Dendritic cell treated with granulocyte-macrophage colony-stimulating factor and Interleukin-4, amounts not matched to agents 40 ng/mL and 50 ng/mL, for 4 days (primary cell): ENCODE results near the gene RASGRP4.
"Not testable (repeated sequence)": the region's sequence is repeated elsewhere in the genome, so short reads cannot be mapped to it uniquely, and the experiment has no call there.

ENCODE experiments used
- H3K27ac Mint-ChIP-seq: one replicate; pipeline ENCODE4 v1.8.0; 2022; ENCODE audit warnings: mild to moderate bottlenecking, mixed read lengths
- H3K27me3 Mint-ChIP-seq: one replicate; pipeline ENCODE4 v1.8.0; 2022; ENCODE audit warnings: mild to moderate bottlenecking, mixed read lengths
- H3K36me3 Mint-ChIP-seq: one replicate; pipeline ENCODE4 v1.8.0; 2022; ENCODE audit warnings: low read depth, mixed read lengths
- H3K4me1 Mint-ChIP-seq: one replicate; pipeline ENCODE4 v1.8.0; 2022; ENCODE audit warnings: low read depth, mixed read lengths
- H3K4me3 Mint-ChIP-seq: one replicate; pipeline ENCODE4 v1.8.0; 2022; ENCODE audit warnings: mild to moderate bottlenecking, moderate library complexity, mixed read lengths
- H3K9me3 Mint-ChIP-seq: one replicate; pipeline ENCODE4 v1.8.0; 2022; ENCODE audit warnings: mixed read lengths
- intact Hi-C: fragments of 100-400 bp; cut with micrococcal nuclease; formaldehyde crosslinking; loops from one replicate; pipeline ENCODE4 v1.15.0; 2022

RASGRP4 gene

GRCh38 chr19:38437295-38437694, 11.3 kb upstream of the RASGRP4 start:
- no peak overlapping the region for H3K27ac Mint-ChIP-seq
- intact Hi-C loops: no loop called here
- no peaks in the 10 kb centered on the region for H3K9me3 Mint-ChIP-seq
- H3K27me3 Mint-ChIP-seq: peaks cover 27% of the 10 kb centered on the region
- peaks cover 6% of the 10 kb centered on the region for H3K36me3 Mint-ChIP-seq
- H3K4me3 Mint-ChIP-seq: no peak overlapping the region
- peaks cover 34% of the 10 kb centered on the region for H3K4me1 Mint-ChIP-seq

GRCh38 chr19:38434549-38435051, 8.6 kb upstream of the RASGRP4 start:
- Mint-ChIP-seq H3K27ac (no peak overlapping the region), H3K36me3 (peaks cover 6% of the 10 kb centered on the region), H3K27me3 (peaks cover 25% of the 10 kb centered on the region), H3K9me3 (no peaks in the 10 kb centered on the region), H3K4me1 (peaks cover 27% of the 10 kb centered on the region), H3K4me3 (peak overlapping the region; percentile 68)
- intact Hi-C loops: no loop called here

- intact Hi-C loops: no loop called here
- Mint-ChIP-seq H3K27me3 (peaks cover 25% of the 10 kb centered on the region), H3K27ac (peak within 1 kb of the TSS; percentile 22)
Measured at GRCh38 chr19:38433268-38433733, 7.3 kb upstream of the RASGRP4 start, which contains the start of gene RYR1. Gene RYR1, plus strand, starts transcription at chr19:38433691. Its CDS starts 139 bp downstream, at chr19:38433830.

GRCh38 chr19:38430931-38431330, 4.9 kb upstream of the RASGRP4 start:
- H3K36me3 Mint-ChIP-seq: peaks cover 9% of the 10 kb centered on the region
- H3K9me3 Mint-ChIP-seq: no peaks in the 10 kb centered on the region
- peaks cover 22% of the 10 kb centered on the region for H3K27me3 Mint-ChIP-seq
- peaks cover 43% of the 10 kb centered on the region for H3K4me1 Mint-ChIP-seq
- intact Hi-C loops: no loop called here
- no peak overlapping the region for H3K27ac Mint-ChIP-seq
- H3K4me3 Mint-ChIP-seq: no peak overlapping the region

More at GRCh38 chr19:38433268-38433733, 7.3 kb upstream of the RASGRP4 start, which contains the start of gene RYR1:
- H3K36me3 Mint-ChIP-seq: peaks cover 6% of the 10 kb centered on the region
- H3K4me3 Mint-ChIP-seq: peak within 1 kb of the TSS; percentile 68
- H3K4me1 Mint-ChIP-seq: peaks cover 27% of the 10 kb centered on the region
- no peaks in the 10 kb centered on the region for H3K9me3 Mint-ChIP-seq

GRCh38 chr19:38429811-38430156, 3.8 kb upstream of the RASGRP4 start:
- Mint-ChIP-seq H3K27me3 (peaks cover 17% of the 10 kb centered on the region), H3K9me3 (no peaks in the 10 kb centered on the region), H3K4me3 (no peak overlapping the region), H3K36me3 (peaks cover 19% of the 10 kb centered on the region), H3K4me1 (peaks cover 42% of the 10 kb centered on the region), H3K27ac (no peak overlapping the region)
- intact Hi-C loops: no loop called here

GRCh38 chr19:38429055-38429810, 3.2 kb upstream of the RASGRP4 start:
- Mint-ChIP-seq H3K9me3 (no peaks in the 10 kb centered on the region), H3K36me3 (peaks cover 15% of the 10 kb centered on the region), H3K27ac (peak overlapping the region; percentile 33), H3K27me3 (peaks cover 11% of the 10 kb centered on the region), H3K4me3 (no peak overlapping the region), H3K4me1 (peaks cover 41% of the 10 kb centered on the region)
- intact Hi-C loops: no loop called here

GRCh38 chr19:38427035-38427677, 1.1 kb upstream of the RASGRP4 start:
- H3K27me3 Mint-ChIP-seq, H3K4me3 Mint-ChIP-seq, H3K9me3 Mint-ChIP-seq, intact Hi-C loops: not testable (repeated sequence)
- peaks cover 21% of the 10 kb centered on the region for H3K36me3 Mint-ChIP-seq
- H3K27ac Mint-ChIP-seq: peak overlapping the region; percentile 92
- H3K4me1 Mint-ChIP-seq: peaks cover 44% of the 10 kb centered on the region

GRCh38 chr19:38425222-38425809, 703 bp downstream of the RASGRP4 start:
- H3K4me3 Mint-ChIP-seq: peak overlapping the region; percentile 91
- no peaks in the 10 kb centered on the region for H3K27me3 Mint-ChIP-seq
- peak overlapping the region; percentile 92 for H3K27ac Mint-ChIP-seq
- intact Hi-C loops: no loop called here
- peaks cover 40% of the 10 kb centered on the region for H3K36me3 Mint-ChIP-seq
- H3K9me3 Mint-ChIP-seq: no peaks in the 10 kb centered on the region
- H3K4me1 Mint-ChIP-seq: peaks cover 52% of the 10 kb centered on the region

GRCh38 chr19:38424272-38424671, 1.7 kb downstream of the RASGRP4 start:
- no peaks in the 10 kb centered on the region for H3K27me3 Mint-ChIP-seq
- no peak overlapping the region for H3K27ac Mint-ChIP-seq
- H3K4me1 Mint-ChIP-seq: peaks cover 60% of the 10 kb centered on the region
- intact Hi-C loops: no loop called here
- H3K36me3 Mint-ChIP-seq: peaks cover 50% of the 10 kb centered on the region
- no peaks in the 10 kb centered on the region for H3K9me3 Mint-ChIP-seq
- no peak overlapping the region for H3K4me3 Mint-ChIP-seq

GRCh38 chr19:38422438-38422837, 3.6 kb downstream of the RASGRP4 start:
- Mint-ChIP-seq H3K4me1 (peaks cover 72% of the 10 kb centered on the region), H3K36me3 (peaks cover 69% of the 10 kb centered on the region), H3K27ac (no peak overlapping the region), H3K27me3 (no peaks in the 10 kb centered on the region), H3K9me3 (no peaks in the 10 kb centered on the region), H3K4me3 (no peak overlapping the region)
- intact Hi-C loops: no loop called here

GRCh38 chr19:38421856-38422255, 4.2 kb downstream of the RASGRP4 start:
- H3K27me3 Mint-ChIP-seq: no peaks in the 10 kb centered on the region
- H3K4me3 Mint-ChIP-seq: no peak overlapping the region
- H3K27ac Mint-ChIP-seq: no peak overlapping the region
- peaks cover 74% of the 10 kb centered on the region for H3K36me3 Mint-ChIP-seq
- intact Hi-C loops: no loop called here
- peaks cover 72% of the 10 kb centered on the region for H3K4me1 Mint-ChIP-seq
- no peaks in the 10 kb centered on the region for H3K9me3 Mint-ChIP-seq

GRCh38 chr19:38420935-38421334, 5.1 kb downstream of the RASGRP4 start:
- peaks cover 77% of the 10 kb centered on the region for H3K36me3 Mint-ChIP-seq
- intact Hi-C loops: no loop called here
- peak overlapping the region; percentile 58 for H3K27ac Mint-ChIP-seq
- H3K4me3 Mint-ChIP-seq: no peak overlapping the region
- H3K4me1 Mint-ChIP-seq: peaks cover 67% of the 10 kb centered on the region
- H3K9me3 Mint-ChIP-seq: no peaks in the 10 kb centered on the region
- no peaks in the 10 kb centered on the region for H3K27me3 Mint-ChIP-seq

GRCh38 chr19:38417544-38418506, 8.2 kb downstream of the RASGRP4 start:
- Mint-ChIP-seq H3K4me3 (peak overlapping the region; percentile 80), H3K36me3 (peaks cover 83% of the 10 kb centered on the region), H3K9me3 (no peaks in the 10 kb centered on the region), H3K27ac (peak overlapping the region; percentile 93), H3K4me1 (peaks cover 48% of the 10 kb centered on the region), H3K27me3 (no peaks in the 10 kb centered on the region)
- intact Hi-C loops: no loop called here
